HEK293 (cell line): ENCODE data around the gene MGMT.

Experiments
- GLIS2 ChIP-seq: fragments of 450-650 bp; formaldehyde crosslinking; IDR thresholded peaks from 2 replicates; pipeline ENCODE4 v1.5.1; 2016; ENCODE audit warnings: missing biosample characterization, missing genetic modification characterization
- KLF16 ChIP-seq: fragments of 450-650 bp; formaldehyde crosslinking; IDR thresholded peaks from 2 replicates; pipeline ENCODE4 v1.5.1; 2017; ENCODE audit warnings: missing biosample characterization, missing genetic modification characterization
- MYNN ChIP-seq: fragments of 450-650 bp; formaldehyde crosslinking; IDR thresholded peaks from 2 replicates; pipeline ENCODE4 v1.5.1; 2016; ENCODE audit warnings: missing biosample characterization, missing genetic modification characterization, borderline replicate concordance
- YY1 ChIP-seq: fragments of 450-650 bp; formaldehyde crosslinking; IDR thresholded peaks from 2 replicates; pipeline ENCODE4 v1.5.1; 2018; ENCODE audit warnings: missing biosample characterization, missing genetic modification characterization
- ZNF138 ChIP-seq: fragments of 450-650 bp; formaldehyde crosslinking; IDR thresholded peaks from 2 replicates; pipeline ENCODE4 v1.5.1; 2016; ENCODE audit warnings: missing biosample characterization, missing genetic modification characterization, borderline replicate concordance
- ZNF274 ChIP-seq, 2 experiments: fragments of 200-500 bp in 1 of 2; fragments of 450-650 bp in 1 of 2; sonication (Bioruptor generic) in 1 of 2; formaldehyde crosslinking in 1 of 2; IDR thresholded peaks; 2 replicates each; pipeline versions ENCODE4 v1.5.1 to v1.6.1; 2014 to 2016; ENCODE audit warnings: borderline replicate concordance in 1 of 2, inconsistent platforms in 1 of 2, low read length in 1 of 2, missing biosample characterization in 1 of 2, missing genetic modification characterization in 1 of 2
- TF ChIP-seq, protein P1 (sequence below): fragments of 450-650 bp; formaldehyde crosslinking; IDR thresholded peaks from 2 replicates; pipeline ENCODE4 v1.5.1; 2016; ENCODE audit warnings: missing biosample characterization, missing genetic modification characterization
- TF ChIP-seq, protein P2 (sequence below): fragments of 450-650 bp; formaldehyde crosslinking; IDR thresholded peaks from 2 replicates; pipeline ENCODE4 v1.5.1; 2016; ENCODE audit warnings: missing biosample characterization, missing genetic modification characterization
- TF ChIP-seq, protein P3 (sequence below): fragments of 450-650 bp; formaldehyde crosslinking; IDR thresholded peaks from 2 replicates; pipeline ENCODE4 v1.5.1; 2017; ENCODE audit warnings: missing biosample characterization, missing genetic modification characterization
- TF ChIP-seq, protein P4 (sequence below): fragments of 450-650 bp; formaldehyde crosslinking; IDR thresholded peaks from 2 replicates; pipeline ENCODE4 v1.5.1; 2016; ENCODE audit warnings: missing biosample characterization, missing genetic modification characterization

DNA sequence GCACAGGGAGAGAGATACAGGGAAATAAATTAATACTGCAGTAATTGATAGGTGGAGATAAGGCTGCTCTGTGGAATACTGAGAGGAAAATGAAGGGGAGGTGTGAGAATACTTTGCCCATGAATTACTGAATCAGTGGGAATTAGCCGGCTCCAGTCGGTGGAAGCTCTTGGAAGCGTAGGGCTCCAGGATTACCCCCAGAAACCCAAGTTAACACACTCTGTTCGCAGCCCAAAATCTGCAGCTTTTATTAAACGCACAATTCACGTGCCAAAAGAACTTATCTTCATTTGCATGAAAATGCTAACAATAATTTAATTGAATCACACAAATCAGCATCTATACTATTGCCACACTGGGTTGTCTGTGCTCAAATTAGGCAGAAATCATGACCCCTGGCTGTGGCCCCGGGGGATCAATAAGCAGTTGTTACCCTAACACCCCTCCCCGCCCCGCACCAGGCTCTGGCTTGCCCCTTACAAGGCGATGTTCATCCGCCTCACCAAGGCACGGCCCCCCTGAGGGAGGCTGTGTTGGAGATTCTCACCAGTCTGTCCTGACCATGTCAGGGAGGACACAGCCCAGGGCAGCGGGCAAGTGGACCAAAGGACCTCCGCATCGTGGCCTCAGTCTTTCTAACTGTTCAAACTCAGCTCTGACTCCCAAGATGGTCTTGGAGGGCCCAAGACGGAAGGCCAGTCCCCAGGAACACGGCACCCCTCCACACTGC, 48.4 kb upstream of the MGMT start:
- TF ChIP-seq, protein P1, sequence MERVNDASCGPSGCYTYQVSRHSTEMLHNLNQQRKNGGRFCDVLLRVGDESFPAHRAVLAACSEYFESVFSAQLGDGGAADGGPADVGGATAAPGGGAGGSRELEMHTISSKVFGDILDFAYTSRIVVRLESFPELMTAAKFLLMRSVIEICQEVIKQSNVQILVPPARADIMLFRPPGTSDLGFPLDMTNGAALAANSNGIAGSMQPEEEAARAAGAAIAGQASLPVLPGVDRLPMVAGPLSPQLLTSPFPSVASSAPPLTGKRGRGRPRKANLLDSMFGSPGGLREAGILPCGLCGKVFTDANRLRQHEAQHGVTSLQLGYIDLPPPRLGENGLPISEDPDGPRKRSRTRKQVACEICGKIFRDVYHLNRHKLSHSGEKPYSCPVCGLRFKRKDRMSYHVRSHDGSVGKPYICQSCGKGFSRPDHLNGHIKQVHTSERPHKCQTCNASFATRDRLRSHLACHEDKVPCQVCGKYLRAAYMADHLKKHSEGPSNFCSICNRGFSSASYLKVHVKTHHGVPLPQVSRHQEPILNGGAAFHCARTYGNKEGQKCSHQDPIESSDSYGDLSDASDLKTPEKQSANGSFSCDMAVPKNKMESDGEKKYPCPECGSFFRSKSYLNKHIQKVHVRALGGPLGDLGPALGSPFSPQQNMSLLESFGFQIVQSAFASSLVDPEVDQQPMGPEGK, result no peak
- TF ChIP-seq ZNF274 (IDR thresholded peaks at IDR 0.05; ENCODE audit: low read length) (no peak), ZNF274 (tag by site-specific recombination; IDR thresholded peaks at IDR 0.05; ENCODE audit: borderline replicate concordance) (no peak), YY1 (tag by site-specific recombination) (no peak), GLIS2 (tag by site-specific recombination) (no peak), ZNF138 (no peak), KLF16 (tag by site-specific recombination) (no peak), MYNN (tag by site-specific recombination) (no peak)
- TF ChIP-seq, protein P2, sequence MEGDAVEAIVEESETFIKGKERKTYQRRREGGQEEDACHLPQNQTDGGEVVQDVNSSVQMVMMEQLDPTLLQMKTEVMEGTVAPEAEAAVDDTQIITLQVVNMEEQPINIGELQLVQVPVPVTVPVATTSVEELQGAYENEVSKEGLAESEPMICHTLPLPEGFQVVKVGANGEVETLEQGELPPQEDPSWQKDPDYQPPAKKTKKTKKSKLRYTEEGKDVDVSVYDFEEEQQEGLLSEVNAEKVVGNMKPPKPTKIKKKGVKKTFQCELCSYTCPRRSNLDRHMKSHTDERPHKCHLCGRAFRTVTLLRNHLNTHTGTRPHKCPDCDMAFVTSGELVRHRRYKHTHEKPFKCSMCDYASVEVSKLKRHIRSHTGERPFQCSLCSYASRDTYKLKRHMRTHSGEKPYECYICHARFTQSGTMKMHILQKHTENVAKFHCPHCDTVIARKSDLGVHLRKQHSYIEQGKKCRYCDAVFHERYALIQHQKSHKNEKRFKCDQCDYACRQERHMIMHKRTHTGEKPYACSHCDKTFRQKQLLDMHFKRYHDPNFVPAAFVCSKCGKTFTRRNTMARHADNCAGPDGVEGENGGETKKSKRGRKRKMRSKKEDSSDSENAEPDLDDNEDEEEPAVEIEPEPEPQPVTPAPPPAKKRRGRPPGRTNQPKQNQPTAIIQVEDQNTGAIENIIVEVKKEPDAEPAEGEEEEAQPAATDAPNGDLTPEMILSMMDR (tag by site-specific recombination), result no peak
- TF ChIP-seq, protein P3, sequence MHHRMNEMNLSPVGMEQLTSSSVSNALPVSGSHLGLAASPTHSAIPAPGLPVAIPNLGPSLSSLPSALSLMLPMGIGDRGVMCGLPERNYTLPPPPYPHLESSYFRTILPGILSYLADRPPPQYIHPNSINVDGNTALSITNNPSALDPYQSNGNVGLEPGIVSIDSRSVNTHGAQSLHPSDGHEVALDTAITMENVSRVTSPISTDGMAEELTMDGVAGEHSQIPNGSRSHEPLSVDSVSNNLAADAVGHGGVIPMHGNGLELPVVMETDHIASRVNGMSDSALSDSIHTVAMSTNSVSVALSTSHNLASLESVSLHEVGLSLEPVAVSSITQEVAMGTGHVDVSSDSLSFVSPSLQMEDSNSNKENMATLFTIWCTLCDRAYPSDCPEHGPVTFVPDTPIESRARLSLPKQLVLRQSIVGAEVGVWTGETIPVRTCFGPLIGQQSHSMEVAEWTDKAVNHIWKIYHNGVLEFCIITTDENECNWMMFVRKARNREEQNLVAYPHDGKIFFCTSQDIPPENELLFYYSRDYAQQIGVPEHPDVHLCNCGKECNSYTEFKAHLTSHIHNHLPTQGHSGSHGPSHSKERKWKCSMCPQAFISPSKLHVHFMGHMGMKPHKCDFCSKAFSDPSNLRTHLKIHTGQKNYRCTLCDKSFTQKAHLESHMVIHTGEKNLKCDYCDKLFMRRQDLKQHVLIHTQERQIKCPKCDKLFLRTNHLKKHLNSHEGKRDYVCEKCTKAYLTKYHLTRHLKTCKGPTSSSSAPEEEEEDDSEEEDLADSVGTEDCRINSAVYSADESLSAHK (tag by site-specific recombination), result no peak
- TF ChIP-seq, protein P4, sequence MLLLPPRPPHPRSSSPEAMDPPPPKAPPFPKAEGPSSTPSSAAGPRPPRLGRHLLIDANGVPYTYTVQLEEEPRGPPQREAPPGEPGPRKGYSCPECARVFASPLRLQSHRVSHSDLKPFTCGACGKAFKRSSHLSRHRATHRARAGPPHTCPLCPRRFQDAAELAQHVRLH (tag by site-specific recombination), result no peak
